PFSK-1 (cell line): Measurements from ENCODE around the gene LY6G6D.

Experiments
- FOXP2 ChIP-seq: optimal IDR thresholded peaks from 2 replicates; pipeline ENCODE3; 2011; ENCODE audit warnings: borderline replicate concordance, control low read depth, inconsistent platforms; ENCODE audit not compliant: insufficient read depth; ENCODE audit errors: extremely low read length, extremely low read depth
- POLR2AphosphoS5 ChIP-seq: IDR thresholded peaks from 2 replicates; pipeline ENCODE4 v1.6.1; 2012; ENCODE audit warnings: low read depth, mild to moderate bottlenecking, control low read depth, low read length, moderate library complexity
- REST ChIP-seq, 2 experiments: IDR thresholded peaks; 2 replicates each; pipeline versions ENCODE4 v1.6.1 to v1.8.0; 2011 to 2012; ENCODE audit warnings: low read depth in 2 of 2, low read length in 2 of 2, control low read depth in 1 of 2, inconsistent platforms in 1 of 2, mild to moderate bottlenecking in 1 of 2, moderate library complexity in 1 of 2; ENCODE audit not compliant: insufficient read depth in 1 of 2
- SIN3A ChIP-seq: IDR thresholded peaks from 2 replicates; pipeline ENCODE4 v1.6.1; 2012; ENCODE audit warnings: mild to moderate bottlenecking, low read length, moderate library complexity, borderline replicate concordance; ENCODE audit not compliant: insufficient read depth
- TAF1 ChIP-seq: IDR thresholded peaks from 2 replicates; pipeline ENCODE4 v1.6.1; 2012; ENCODE audit warnings: low read length, control low read depth, borderline replicate concordance; ENCODE audit not compliant: insufficient read depth

The LY6G6D gene

GRCh38 chr6:31717499-31718222, 2.5 kb downstream of the LY6G6D start:
- no peak for TF ChIP-seq REST (IDR thresholded peaks at IDR 0.05; ENCODE audit: insufficient read depth in 1 of 2, low read depth in 2 of 2, low read length in 2 of 2)
- no peak for TF ChIP-seq POLR2AphosphoS5
- TF ChIP-seq SIN3A: no peak
- no peak for TF ChIP-seq FOXP2
- TF ChIP-seq TAF1: no peak

- TF ChIP-seq FOXP2: no peak
These were observed 3.1 kb downstream of the LY6G6D start for GRCh38 chr6:31718265-31718664.

GRCh38 chr6:31719001-31719400, 3.9 kb downstream of the LY6G6D start:
- TF ChIP-seq POLR2AphosphoS5 (no peak), REST (IDR thresholded peaks at IDR 0.05; ENCODE audit: insufficient read depth in 1 of 2, low read depth in 2 of 2, low read length in 2 of 2) (no peak), TAF1 (no peak), SIN3A (no peak), FOXP2 (no peak)

GRCh38 chr6:31720196-31720770, 5.1 kb downstream of the LY6G6D start:
- TF ChIP-seq FOXP2: no peak
- no peak for TF ChIP-seq POLR2AphosphoS5
- no peak for TF ChIP-seq SIN3A
- no peak for TF ChIP-seq REST (IDR thresholded peaks at IDR 0.05; ENCODE audit: insufficient read depth in 1 of 2, low read depth in 2 of 2, low read length in 2 of 2)
- no peak for TF ChIP-seq TAF1

- TF ChIP-seq POLR2AphosphoS5 (no peak), FOXP2 (no peak), SIN3A (no peak), REST (IDR thresholded peaks at IDR 0.05; ENCODE audit: insufficient read depth in 1 of 2, low read depth in 2 of 2, low read length in 2 of 2) (no peak), TAF1 (no peak)
These were observed 6.3 kb downstream of the LY6G6D start, which contains the start of gene LY6G6C for GRCh38 chr6:31721351-31722020. TSS of gene LY6G6C (minus strand) at chr6:31721746. CDS start at chr6:31721679, 67 bp downstream.
